MM.1S (cell line): Measurements from ENCODE around the gene TBX4.

Experiments used
- CTCF ChIP-seq: fragments of 300-600 bp; sonication (generic); IDR thresholded peaks from 2 replicates; pipeline ENCODE4 v1.5.1; 2016; ENCODE audit warnings: antibody characterized with exemption, low read length, mixed read lengths
- EZH2 ChIP-seq: fragments of 300-600 bp; sonication (generic); optimal IDR thresholded peaks from 2 replicates; pipeline ENCODE3; 2017; ENCODE audit warnings: low read depth, mild to moderate bottlenecking, antibody characterized with exemption, low read length, mixed read lengths
- EZH2phosphoT487 ChIP-seq: fragments of 300-600 bp; sonication (generic); IDR thresholded peaks from 2 replicates; pipeline ENCODE4 v1.6.1; 2018; ENCODE audit warnings: antibody characterized with exemption, low read length

- TF ChIP-seq CTCF: no peak
- no peak for TF ChIP-seq EZH2
- TF ChIP-seq EZH2phosphoT487: no peak
Observed at GRCh38 chr17:61444831-61445230, 7.4 kb upstream of the TBX4 start.
